Measurements from ENCODE around the gene UROS.

DNA sequence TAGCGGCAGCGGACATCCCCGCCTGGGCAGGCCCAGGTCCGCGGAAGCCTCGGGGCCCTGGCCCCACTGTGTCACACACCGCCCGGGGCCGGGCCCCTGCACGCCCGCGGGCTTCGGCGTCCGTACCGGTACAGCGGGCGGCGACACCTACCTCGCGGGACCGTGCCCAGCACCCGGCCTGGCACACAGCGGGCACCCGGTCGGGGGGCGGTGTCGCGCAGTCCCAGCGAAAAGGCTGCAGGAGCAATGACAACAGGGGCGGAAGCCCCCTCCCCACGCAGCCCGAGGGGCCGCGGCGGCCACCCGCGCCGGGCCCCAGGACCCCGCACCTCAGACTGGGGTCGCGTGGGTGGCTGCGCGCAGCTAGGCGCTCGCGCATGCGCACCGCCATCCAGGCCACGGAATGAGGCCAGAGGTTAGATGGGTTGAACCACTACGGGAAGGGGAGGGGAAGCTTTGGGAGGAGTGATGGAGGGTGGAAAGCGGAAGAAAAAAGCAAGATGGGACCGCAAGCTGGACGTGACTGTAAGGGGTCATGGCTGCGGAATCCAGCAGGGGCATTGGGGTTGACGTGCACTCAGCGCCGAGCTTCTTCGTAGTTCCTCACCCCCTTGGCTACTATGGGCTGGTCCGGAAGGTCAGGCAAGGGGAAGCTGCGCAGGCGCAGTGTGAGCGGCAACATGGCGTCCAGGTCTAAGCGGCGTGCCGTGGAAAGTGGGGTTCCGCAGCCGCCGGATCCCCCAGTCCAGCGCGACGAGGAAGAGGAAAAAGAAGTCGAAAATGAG lies at the start of gene UROS, which contains the start of gene BCCIP:
- TF ChIP-seq, protein P1, sequence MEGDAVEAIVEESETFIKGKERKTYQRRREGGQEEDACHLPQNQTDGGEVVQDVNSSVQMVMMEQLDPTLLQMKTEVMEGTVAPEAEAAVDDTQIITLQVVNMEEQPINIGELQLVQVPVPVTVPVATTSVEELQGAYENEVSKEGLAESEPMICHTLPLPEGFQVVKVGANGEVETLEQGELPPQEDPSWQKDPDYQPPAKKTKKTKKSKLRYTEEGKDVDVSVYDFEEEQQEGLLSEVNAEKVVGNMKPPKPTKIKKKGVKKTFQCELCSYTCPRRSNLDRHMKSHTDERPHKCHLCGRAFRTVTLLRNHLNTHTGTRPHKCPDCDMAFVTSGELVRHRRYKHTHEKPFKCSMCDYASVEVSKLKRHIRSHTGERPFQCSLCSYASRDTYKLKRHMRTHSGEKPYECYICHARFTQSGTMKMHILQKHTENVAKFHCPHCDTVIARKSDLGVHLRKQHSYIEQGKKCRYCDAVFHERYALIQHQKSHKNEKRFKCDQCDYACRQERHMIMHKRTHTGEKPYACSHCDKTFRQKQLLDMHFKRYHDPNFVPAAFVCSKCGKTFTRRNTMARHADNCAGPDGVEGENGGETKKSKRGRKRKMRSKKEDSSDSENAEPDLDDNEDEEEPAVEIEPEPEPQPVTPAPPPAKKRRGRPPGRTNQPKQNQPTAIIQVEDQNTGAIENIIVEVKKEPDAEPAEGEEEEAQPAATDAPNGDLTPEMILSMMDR (IDR thresholded peaks at IDR 0.05; ENCODE audit: insufficient read depth, low read depth, low read length), result no peak
- TF ChIP-seq EZH2 (IDR thresholded peaks at IDR 0.05; ENCODE audit: insufficient read depth, low read length), result no peak

All from astrocyte (in vitro differentiated cells and primary cell).